Measurements from ENCODE around the gene LRRC7.

GRCh38 chr1:69921486-69921885 lies 353.8 kb downstream of the LRRC7 start:
- no peak for TF ChIP-seq CTCF (IDR thresholded peaks at IDR 0.05)
- TF ChIP-seq SIN3A (IDR thresholded peaks at IDR 0.05; ENCODE audit: borderline replicate concordance, low read depth, low read length), result no peak
- no peak for TF ChIP-seq EP300 (IDR thresholded peaks at IDR 0.05; ENCODE audit: borderline replicate concordance in 1 of 2, low read depth in 1 of 2, low read length in 1 of 2)
- no peak for TF ChIP-seq ZBTB33 (IDR thresholded peaks at IDR 0.05; ENCODE audit: borderline replicate concordance, low read depth)
- TF ChIP-seq, protein P1, sequence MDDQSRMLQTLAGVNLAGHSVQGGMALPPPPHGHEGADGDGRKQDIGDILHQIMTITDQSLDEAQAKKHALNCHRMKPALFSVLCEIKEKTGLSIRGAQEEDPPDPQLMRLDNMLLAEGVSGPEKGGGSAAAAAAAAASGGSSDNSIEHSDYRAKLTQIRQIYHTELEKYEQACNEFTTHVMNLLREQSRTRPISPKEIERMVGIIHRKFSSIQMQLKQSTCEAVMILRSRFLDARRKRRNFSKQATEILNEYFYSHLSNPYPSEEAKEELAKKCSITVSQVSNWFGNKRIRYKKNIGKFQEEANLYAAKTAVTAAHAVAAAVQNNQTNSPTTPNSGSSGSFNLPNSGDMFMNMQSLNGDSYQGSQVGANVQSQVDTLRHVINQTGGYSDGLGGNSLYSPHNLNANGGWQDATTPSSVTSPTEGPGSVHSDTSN (IDR thresholded peaks at IDR 0.05), result no peak
- TF ChIP-seq MAX (IDR thresholded peaks at IDR 0.05; ENCODE audit: low read depth), result no peak
- TF ChIP-seq FOSL2 (IDR thresholded peaks at IDR 0.05; ENCODE audit: borderline replicate concordance, low read depth), result no peak
- TF ChIP-seq POLR2AphosphoS5 (IDR thresholded peaks at IDR 0.05; ENCODE audit: low read depth, low read length), result no peak
- TF ChIP-seq, protein P2, sequence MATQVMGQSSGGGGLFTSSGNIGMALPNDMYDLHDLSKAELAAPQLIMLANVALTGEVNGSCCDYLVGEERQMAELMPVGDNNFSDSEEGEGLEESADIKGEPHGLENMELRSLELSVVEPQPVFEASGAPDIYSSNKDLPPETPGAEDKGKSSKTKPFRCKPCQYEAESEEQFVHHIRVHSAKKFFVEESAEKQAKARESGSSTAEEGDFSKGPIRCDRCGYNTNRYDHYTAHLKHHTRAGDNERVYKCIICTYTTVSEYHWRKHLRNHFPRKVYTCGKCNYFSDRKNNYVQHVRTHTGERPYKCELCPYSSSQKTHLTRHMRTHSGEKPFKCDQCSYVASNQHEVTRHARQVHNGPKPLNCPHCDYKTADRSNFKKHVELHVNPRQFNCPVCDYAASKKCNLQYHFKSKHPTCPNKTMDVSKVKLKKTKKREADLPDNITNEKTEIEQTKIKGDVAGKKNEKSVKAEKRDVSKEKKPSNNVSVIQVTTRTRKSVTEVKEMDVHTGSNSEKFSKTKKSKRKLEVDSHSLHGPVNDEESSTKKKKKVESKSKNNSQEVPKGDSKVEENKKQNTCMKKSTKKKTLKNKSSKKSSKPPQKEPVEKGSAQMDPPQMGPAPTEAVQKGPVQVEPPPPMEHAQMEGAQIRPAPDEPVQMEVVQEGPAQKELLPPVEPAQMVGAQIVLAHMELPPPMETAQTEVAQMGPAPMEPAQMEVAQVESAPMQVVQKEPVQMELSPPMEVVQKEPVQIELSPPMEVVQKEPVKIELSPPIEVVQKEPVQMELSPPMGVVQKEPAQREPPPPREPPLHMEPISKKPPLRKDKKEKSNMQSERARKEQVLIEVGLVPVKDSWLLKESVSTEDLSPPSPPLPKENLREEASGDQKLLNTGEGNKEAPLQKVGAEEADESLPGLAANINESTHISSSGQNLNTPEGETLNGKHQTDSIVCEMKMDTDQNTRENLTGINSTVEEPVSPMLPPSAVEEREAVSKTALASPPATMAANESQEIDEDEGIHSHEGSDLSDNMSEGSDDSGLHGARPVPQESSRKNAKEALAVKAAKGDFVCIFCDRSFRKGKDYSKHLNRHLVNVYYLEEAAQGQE (IDR thresholded peaks at IDR 0.05; ENCODE audit: low read depth, low read length), result no peak

Data from SK-N-SH (cell line).